HK-2 (cell line): ENCODE data around the gene LAMB3.

Experiments used
- DNase-seq: peaks from one replicate; pipeline ENCODE4 v3.0.0-alpha.2; 2018; ENCODE audit not compliant: unreplicated experiment

The LAMB3 gene

DNA sequence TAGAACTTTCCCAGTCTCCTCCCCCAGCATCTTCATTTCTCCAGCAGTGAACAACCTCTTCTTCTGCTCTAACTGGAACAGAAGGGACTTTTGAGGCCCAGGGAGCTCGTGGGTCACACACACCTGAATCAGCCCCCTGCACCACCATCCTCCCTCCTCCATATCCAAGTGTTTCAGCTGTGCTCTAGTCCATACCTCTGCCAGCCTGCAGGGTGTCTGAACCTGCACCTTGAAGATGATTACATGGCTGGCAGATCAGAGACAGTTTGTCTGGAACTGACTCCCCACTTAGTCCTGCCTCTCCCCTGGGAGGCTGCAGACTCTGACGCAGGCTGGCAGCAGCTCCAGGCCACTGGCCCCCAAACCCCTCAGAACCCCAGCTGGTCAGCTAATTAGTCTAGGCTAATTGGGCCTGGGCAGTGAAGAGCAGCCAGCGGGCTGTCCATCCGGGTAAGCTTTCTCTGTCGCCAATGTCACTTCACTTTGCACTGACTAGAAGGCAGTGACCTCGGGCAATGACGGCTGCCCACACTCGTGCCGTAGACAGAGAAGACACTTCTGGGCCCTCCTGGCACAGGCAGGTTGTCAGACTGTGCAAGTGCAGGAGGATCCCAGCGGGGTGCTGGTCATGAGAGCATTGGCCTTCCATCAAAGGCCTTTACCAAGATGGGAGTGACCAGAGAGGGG lies 56.5 kb downstream of the LAMB3 start:
- DNase-seq = no peak

DNA sequence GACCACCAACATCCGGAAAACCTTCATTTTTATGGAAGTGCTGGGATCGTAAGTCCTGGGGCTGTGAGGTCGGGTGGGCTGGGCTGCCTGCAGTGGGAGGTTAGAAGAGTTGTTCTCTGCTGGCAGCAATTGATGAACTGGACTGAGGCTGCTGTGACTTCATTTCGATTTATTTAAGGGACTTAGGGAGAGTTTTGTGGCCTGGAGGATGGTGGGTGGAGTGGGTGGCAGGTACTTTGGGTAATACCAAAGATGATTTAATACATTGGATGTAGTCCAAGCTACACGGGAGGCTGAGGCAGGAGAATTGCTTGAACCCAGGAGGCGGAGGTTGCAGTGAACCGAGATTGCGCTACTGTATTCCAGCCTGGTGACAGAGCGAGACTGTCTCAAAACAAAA lies 57.2 kb downstream of the LAMB3 start:
- DNase-seq = no peak

- DNase-seq = no peak
Measured at GRCh38 chr1:209594440-209594839, 57.8 kb downstream of the LAMB3 start.

DNA sequence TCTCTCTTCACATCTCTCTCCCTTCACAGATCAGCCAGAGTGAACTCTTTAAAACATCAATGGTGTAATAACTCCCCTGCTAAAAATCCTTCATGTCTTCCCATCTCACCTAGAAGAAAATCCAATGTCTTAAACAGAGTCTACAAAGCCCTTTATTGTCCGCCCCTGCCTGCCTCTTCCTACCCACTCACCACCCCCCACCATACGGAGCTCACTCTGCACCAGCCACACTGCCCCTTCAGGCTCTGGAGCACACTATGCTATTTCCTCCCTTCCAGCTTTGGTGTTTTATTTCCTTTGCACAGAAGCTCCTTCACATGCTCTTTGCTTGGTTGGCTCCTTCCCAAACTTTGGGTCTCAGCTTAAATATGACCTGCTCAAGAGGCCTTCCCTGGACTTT lies 58.5 kb downstream of the LAMB3 start:
- DNase-seq = no peak

- DNase-seq = no peak
Measured at GRCh38 chr1:209590405-209590804, 61.8 kb downstream of the LAMB3 start.

DNA sequence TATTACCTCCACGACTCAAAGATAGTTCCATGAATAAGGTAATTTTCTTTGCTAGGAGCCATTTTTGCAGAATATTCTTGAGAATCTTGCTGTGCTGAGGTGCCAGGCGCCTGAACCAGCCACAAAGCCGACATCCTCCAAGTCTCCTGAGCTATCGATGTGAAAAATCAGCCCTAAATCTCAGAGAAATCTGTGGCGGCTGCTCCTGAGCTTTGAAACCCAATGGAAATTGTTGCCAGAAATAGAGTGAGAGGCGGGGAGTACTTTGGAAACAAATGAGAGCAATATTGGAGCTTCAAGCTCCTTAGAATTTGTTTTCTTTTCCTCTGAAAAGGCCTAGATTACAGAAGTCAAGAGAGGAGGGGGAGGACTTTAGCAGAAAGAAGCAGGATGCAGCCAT lies 62.4 kb downstream of the LAMB3 start:
- DNase-seq = no peak

DNA sequence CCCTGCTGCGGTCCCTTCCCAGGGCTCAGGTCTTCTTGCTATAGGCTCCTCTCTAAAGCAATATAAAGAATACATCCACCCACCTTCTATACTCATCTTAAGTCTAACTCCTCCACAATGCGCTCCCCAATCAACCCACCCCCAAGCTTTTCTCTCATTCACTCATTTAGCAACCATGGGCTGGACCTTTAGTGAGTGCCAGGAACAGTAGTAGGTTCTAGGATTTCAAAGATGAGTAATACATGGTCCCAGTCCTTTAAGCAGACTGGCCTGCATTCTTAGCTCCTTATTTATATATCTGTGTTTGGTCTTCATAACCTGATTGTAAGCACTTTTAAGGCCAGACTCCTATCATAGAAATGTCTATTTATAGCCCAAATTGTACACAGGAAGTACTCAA lies 62.8 kb downstream of the LAMB3 start:
- no peak for DNase-seq

GRCh38 chr1:209587789-209588188 lies 64.4 kb downstream of the LAMB3 start:
- no peak for DNase-seq

- no peak for DNase-seq
Measured at GRCh38 chr1:209586221-209586740, 65.9 kb downstream of the LAMB3 start.

DNA sequence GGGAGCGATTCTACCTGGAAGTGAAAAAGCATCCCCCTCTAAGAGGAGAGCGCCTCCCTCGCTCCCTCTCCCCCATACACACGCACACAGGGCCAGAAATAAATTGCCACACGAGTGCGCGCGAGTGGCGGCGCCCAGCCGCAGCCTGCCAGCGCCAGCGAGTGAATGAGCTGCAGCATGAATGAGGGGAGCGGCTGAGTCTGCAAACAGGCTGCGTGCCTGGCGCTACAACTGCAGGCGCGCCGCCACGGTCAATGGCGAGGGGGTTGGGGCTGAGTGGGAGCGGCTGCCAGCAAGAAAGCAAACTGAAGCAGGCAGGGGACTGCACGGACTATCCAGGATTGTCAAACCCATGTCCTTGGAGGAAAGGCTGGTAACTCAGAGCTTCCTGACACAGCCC lies 66.6 kb downstream of the LAMB3 start:
- no peak for DNase-seq

DNA sequence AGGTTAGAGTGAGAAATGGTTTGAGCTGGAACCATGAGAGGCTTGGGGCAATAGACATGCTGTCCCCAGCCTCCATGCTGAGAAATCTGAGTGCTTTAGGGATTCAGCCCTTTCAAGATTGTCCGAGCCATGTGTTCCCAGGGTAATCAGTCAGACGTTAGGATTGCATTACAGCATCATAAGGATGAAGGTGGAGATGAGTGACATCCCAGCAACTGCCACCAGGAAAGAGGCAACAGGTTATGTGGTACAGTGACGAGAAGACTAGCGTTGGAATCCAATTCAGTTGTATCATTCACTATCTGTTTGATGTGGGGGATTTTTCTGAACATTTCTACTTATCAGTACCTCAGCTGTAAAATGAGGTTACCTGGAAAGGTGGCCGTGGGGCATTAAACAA lies 67.0 kb downstream of the LAMB3 start:
- DNase-seq = no peak

- no peak for DNase-seq
Measured at GRCh38 chr1:209584231-209584672, 68.0 kb downstream of the LAMB3 start.

DNA sequence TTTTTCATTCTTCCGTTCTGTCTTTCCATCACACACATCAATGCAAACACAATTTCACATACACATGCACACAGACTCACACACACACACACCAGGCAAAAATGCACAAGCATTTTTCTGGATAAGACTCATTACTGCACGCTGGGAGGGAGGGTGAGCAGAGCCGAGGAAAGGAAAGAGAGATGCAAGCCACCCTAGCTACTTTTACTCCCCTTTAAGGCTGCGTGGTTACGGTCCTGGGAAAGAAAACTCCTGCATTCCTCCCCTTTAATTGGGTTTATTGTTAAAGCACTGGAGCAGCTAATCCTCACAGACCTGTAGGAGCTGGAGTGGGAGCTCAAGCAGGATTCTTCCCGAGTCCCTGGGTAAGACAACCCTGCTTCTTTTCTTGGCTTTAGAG lies 68.8 kb downstream of the LAMB3 start, which contains the start of gene CAMK1G:
Gene CAMK1G, plus strand, starts transcription at position 307 of the 400 bp plus-strand sequence. CDS start 11,270 bp downstream, outside the sequence.
- no peak for DNase-seq

DNA sequence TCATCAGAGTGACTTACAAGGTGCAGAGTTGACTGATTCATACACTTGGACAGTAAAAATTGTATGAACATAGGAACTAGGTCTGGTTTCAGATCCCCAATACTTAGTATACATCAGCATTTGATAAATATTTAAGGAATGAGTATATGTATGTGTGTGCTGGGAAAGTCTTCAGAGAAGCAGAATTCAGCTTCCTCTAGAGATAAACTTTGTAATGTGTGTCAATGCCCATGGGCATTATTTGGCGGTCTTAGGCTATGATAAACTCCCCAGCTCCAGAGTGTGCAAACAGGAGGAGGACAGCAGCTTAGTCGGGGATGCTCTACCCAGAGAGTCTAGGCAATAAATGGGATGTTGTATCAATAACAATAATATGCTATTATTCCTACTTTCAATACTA lies 71.6 kb downstream of the LAMB3 start:
- DNase-seq = no peak

GRCh38 chr1:209577346-209577745 lies 74.9 kb downstream of the LAMB3 start:
- no peak for DNase-seq

GRCh38 chr1:209576392-209577197 lies 75.6 kb downstream of the LAMB3 start:
- DNase-seq = peak; percentile 87

GRCh38 chr1:209570743-209571142 lies 81.5 kb downstream of the LAMB3 start:
- no peak for DNase-seq

GRCh38 chr1:209569455-209570207 lies 82.6 kb downstream of the LAMB3 start:
- peak; percentile 67 for DNase-seq

GRCh38 chr1:209567698-209568175 lies 84.5 kb downstream of the LAMB3 start:
- peak; percentile 74 for DNase-seq

- peak; percentile 90 for DNase-seq
Measured at GRCh38 chr1:209565759-209566678, 86.2 kb downstream of the LAMB3 start.
